KOPT-K1 (cell line): ENCODE measurements around the gene TUBB1.

Experiments used
- H3K27ac ChIP-seq: fragments of 200-600 bp; sonication (generic); 2 replicates; pipeline ENCODE4 v1.5.1; 2016; ENCODE audit warnings: antibody characterized with exemption, mild to moderate bottlenecking, low read depth, low read length; ENCODE audit not compliant: poor library complexity, severe bottlenecking
- H3K36me3 ChIP-seq: fragments of 200-600 bp; sonication (generic); 2 replicates; pipeline ENCODE4 v1.5.1; 2017; ENCODE audit warnings: antibody characterized with exemption, mild to moderate bottlenecking, low read length, moderate library complexity; ENCODE audit not compliant: insufficient read depth
- H3K9me3 ChIP-seq: fragments of 200-600 bp; sonication (generic); 2 replicates; pipeline ENCODE4 v1.5.1; 2017; ENCODE audit warnings: antibody characterized with exemption, low read length, mild to moderate bottlenecking; ENCODE audit not compliant: insufficient read depth, poor library complexity, severe bottlenecking

Gene TUBB1

DNA sequence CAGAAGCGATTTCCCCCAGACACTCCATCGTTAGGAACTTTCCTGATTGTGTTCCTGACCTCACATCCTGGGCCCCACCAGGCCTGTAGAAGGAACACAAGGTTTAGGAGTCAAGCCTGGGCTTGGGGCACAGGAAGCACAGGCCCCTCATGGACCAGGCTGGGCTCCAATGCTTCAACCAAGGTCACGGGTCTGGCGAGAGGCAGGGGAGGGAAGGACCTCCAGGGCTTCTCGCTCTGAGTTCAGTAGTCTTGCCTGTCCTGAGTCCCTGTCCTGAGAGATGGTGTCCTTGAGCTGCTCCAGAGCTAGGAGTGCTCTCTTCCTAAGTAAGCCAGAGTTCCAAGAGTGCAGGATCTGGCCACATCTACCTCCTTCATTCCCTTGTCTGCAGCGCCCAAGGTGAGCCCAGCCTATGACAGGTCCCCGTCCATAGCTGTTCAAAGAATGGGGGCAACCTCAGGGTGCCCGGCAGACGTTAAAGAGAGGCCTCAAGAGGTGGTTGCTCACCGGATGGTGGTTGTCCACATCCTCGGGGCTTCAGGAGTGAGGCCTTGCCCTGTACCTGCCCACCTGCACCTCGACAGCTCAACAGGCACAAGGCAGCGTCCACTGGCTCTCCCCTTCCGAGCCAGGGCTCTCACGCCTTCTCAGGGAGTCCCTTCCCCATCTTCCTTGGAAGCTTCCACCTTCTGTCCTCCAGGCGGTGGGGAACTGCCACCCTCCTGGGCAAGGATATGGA is 1.6 kb upstream of the TUBB1 start:
- Histone ChIP-seq H3K36me3 (peaks cover 2% of the 10 kb centered on the region), H3K27ac (no peak overlapping the region), H3K9me3 (no peaks in the 10 kb centered on the region)

DNA sequence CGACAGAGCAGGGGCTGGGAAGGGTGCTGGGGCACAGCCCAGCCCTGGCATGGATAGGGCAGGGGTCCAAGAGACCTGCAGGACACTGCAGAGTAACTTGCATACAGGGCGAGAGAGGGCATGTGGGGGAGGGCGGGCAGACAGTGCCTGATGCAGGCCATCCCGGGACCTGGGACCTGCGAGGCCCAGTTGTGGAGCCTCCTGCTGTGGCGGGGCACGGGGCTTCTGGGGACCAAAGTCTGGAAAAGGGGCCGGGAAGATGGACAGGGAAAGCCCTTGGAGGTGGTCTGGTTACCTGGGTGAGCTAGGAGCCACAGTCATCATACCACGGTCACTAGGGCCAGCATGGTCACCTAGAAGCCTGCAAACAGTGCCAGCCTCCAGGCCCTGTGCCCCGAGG is 412 bp upstream of the TUBB1 start:
- Histone ChIP-seq H3K9me3 (no peaks in the 10 kb centered on the region), H3K36me3 (peaks cover 14% of the 10 kb centered on the region), H3K27ac (no peak overlapping the region)

GRCh38 chr20:59020938-59021551 is 1.8 kb downstream of the TUBB1 start:
- Histone ChIP-seq H3K27ac (no peak overlapping the region), H3K9me3 (no peaks in the 10 kb centered on the region)

GRCh38 chr20:59022754-59023153 is 3.5 kb downstream of the TUBB1 start:
- Histone ChIP-seq H3K27ac (no peak overlapping the region), H3K9me3 (no peaks in the 10 kb centered on the region), H3K36me3 (peaks cover 53% of the 10 kb centered on the region)

More at GRCh38 chr20:59020938-59021551, 1.8 kb downstream of the TUBB1 start:
- peaks cover 36% of the 10 kb centered on the region for H3K36me3 ChIP-seq

DNA sequence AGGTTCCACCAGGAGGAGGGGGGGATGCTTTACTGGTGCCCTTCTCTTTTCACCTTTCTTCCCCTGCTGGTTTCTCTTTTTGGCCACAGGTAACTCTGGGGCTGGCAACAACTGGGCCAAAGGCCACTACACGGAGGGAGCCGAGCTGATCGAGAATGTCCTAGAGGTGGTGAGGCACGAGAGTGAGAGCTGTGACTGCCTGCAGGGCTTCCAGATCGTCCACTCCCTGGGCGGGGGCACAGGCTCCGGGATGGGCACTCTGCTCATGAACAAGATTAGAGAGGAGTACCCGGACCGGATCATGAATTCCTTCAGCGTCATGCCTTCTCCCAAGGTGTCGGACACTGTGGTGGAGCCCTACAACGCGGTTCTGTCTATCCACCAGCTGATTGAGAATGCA is 4.4 kb downstream of the TUBB1 start:
- H3K36me3 ChIP-seq = peaks cover 62% of the 10 kb centered on the region
- H3K9me3 ChIP-seq = no peaks in the 10 kb centered on the region

GRCh38 chr20:59024111-59024530 is 4.9 kb downstream of the TUBB1 start:
- peaks cover 67% of the 10 kb centered on the region for H3K36me3 ChIP-seq
- H3K9me3 ChIP-seq = no peaks in the 10 kb centered on the region
- H3K27ac ChIP-seq = no peak overlapping the region

More for the DNA sequence above, 4.4 kb downstream of the TUBB1 start:
- H3K27ac ChIP-seq = no peak overlapping the region

GRCh38 chr20:59025086-59025485 is 5.9 kb downstream of the TUBB1 start:
- no peak overlapping the region for H3K27ac ChIP-seq
- H3K9me3 ChIP-seq = no peaks in the 10 kb centered on the region
- peaks cover 77% of the 10 kb centered on the region for H3K36me3 ChIP-seq

GRCh38 chr20:59025511-59025910 is 6.3 kb downstream of the TUBB1 start:
- no peak overlapping the region for H3K27ac ChIP-seq
- H3K36me3 ChIP-seq = peaks cover 81% of the 10 kb centered on the region
- H3K9me3 ChIP-seq = no peaks in the 10 kb centered on the region

DNA sequence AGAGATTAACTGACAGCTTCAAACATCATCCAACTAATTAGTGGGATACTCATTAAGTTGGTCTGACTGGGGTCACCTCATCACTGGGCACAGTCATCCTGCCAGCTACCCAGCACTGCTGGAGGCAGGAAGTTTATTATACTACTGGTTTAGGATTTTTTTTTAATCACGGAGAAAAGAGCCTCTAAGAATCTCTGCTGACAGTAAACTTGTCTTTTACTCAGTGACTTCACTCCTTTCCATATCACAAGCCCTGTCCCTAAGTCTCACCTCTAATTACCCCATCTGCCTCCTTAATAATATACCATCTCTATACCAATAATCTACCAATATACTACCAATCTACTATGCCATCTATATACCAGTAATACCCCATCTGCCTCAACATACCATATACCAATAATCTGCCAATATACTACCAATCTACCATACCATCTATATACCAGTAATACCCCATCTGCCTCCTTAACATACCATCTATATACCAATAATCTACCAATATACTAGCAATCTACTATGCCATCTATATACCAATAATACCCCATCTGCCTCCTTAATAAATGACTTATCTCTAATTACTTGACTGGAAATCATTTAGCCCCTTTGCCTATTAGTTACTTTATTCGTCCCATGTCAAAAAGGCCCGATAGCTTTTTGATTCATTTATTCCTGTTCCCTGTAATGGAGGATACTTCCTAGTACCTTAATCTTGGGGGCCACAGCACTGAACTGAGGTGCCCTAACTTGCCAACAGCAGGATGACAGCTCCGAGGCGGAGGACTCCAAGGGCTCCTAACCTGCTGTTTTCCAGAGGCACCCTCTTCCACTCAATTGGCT is 7.9 kb downstream of the TUBB1 start:
- H3K9me3 ChIP-seq = no peaks in the 10 kb centered on the region
- no peak overlapping the region for H3K27ac ChIP-seq
- peaks cover 84% of the 10 kb centered on the region for H3K36me3 ChIP-seq

DNA sequence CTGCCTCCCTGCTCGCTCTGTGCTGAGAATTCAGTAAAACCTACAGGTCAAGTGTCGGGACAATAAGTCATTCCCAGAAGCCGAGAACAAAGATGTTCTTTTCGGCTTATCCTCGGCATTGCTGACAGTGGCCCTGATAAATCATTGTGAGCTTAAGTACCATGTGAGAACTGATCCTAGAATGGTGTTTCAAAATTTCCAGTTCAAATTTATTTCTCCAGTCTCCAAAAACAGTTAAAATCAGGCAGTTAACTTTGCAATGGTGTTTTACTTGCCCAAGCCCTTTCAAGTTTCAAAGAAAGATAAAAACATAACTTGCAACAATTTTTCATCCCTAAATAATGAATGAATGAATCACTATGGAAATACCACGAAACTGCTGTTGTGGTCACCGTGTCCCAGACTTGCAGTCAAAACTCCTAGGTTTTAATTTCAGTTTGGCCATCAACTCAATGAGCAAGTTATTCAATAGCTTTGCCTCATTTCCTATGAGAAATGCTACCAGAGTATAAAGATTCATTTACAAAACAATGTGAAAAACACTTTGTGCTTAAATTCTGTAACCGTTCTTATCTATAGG is 8.6 kb downstream of the TUBB1 start:
- no peak overlapping the region for H3K27ac ChIP-seq
- peaks cover 80% of the 10 kb centered on the region for H3K36me3 ChIP-seq
- no peaks in the 10 kb centered on the region for H3K9me3 ChIP-seq

DNA sequence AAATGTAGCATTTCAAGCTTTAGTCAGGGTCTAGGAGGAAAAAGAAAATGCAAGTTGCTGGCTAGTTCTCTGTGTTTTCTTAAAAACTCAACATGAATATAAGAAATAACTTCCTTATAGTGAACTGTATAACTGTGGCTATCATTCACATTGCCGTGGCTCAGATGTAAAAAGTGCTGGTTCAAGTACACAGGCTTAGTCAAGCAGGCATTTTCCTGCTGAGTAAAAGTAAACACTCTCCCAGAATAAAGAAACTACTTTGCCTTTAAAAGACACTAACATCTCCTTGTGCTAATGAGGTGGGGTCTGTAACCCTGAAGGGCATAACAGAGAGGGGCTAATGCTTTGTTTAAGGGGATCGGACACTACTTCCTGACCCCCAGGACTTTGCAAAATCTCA is 9.6 kb downstream of the TUBB1 start:
- no peaks in the 10 kb centered on the region for H3K9me3 ChIP-seq

DNA sequence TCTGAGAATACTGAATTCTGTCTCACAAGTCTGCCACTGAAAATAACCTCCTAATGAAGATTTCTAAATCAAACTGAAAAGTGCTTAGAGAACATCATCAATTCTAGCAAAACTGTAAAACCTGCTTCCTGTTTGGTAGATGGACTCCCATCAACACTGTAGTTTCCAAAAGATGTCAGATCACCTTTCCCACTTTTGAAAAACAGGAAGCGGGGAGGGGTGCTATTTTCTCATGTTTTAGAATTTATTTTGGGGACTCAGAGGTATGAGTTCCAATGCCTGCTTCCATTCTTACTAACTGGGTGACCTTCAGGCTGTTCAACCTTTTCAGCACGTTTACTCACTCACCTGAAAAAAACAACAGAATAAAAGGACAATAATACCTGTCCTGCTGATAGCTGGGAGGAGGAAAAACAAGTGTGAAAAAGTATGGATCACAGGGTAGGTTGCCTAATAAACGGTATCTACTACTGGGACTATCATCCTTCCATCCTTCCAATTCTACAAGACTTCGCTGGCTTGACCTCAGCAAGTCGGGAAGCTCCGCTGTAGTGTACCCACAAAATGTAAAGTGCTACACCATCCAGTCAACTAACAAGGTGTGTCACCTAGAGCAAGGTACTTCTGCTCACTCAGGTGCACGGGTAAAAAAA is 11.8 kb downstream of the TUBB1 start:
- H3K36me3 ChIP-seq = peaks cover 79% of the 10 kb centered on the region
- peak overlapping the region; percentile 96 for H3K27ac ChIP-seq
- H3K9me3 ChIP-seq = no peaks in the 10 kb centered on the region

More for the DNA sequence above, 9.6 kb downstream of the TUBB1 start:
- peaks cover 79% of the 10 kb centered on the region for H3K36me3 ChIP-seq
- H3K27ac ChIP-seq = no peak overlapping the region

DNA sequence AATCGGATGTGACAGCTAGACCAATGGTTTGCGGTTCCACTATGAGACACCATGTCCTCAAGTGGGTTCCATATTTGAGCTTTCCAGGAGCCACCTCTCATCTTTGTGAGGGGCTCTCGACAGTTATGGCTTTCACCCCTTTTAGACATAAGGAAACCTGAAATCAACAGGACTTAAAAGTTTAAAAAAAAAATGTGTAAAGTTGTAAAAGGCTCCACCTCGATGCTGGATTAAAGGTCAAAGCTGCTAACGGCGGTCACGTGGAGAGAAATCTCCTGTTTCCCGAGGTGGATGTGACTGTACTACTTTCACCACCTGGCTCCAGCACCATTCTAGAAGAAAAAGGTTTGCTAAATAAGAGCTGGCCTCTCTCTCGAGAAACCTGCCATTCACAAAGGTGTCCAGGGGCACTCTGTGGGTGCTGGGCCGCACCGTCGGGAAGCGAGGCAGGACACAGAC is 12.4 kb downstream of the TUBB1 start:
- peaks cover 79% of the 10 kb centered on the region for H3K36me3 ChIP-seq
- peak overlapping the region; percentile 96 for H3K27ac ChIP-seq
- no peaks in the 10 kb centered on the region for H3K9me3 ChIP-seq

- Histone ChIP-seq H3K9me3 (no peaks in the 10 kb centered on the region), H3K36me3 (peaks cover 79% of the 10 kb centered on the region), H3K27ac (peak within 1 kb of the TSS; percentile 96)
Measured at GRCh38 chr20:59032023-59032712, 12.9 kb downstream of the TUBB1 start, which contains the start of gene ATP5F1E. ATP5F1E (minus strand) TSS chr20:59032335; CDS start chr20:59032251, 84 bp downstream.
